ENCODE measurements around the gene PALD1. TPM values are rescaled to one million over a fixed set of nuclear protein-coding genes. Genes with fewer than 3 reads are reported as not detected.

PALD1 gene
- total RNA-seq, 2 donors from 2014 or later = 17.3 to 19.7 TPM

DNA sequence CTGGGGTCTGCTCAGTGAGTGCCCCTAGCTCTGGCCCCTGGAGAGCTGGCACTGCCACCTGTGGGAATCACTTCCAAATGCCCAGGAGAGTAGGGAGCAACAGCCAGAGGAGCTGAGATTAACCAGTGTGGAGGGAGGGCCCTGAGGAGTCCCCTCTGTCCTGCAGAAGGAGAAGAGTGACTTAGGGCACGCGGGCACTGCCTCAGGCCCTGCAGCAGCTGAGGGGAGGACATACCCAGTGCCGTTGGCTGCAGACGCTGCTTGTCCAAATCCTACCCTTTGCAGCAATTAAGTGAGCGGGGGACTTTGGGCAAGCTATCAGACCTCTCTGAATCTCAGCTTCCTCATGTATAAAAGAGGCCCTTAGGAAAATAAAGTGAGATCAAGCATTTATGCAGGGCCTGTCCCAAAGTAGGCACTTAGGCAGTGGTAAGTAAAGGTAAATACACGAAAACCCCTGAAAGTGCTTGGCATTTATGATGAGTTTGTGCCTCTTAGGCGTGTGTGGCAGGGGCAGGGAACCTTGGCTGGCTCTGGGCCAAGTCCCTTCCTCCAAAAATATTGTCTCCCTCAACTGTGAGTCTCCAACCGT lies 107.1 kb downstream of the PALD1 start:
- Mint-ChIP-seq H3K9me3 (no peaks in the 10 kb centered on the region), H3K4me1 (peaks cover 10% of the 10 kb centered on the region), H3K27ac (no peak overlapping the region), H3K36me3 (ENCODE audit: low read depth) (no peaks in the 10 kb centered on the region), H3K27me3 (ENCODE audit: insufficient read depth) (peaks cover 1% of the 10 kb centered on the region), H3K4me3 (no peak overlapping the region)
- no peak for TF ChIP-seq CTCF (conservative IDR thresholded peaks at IDR 0.05)
- Histone ChIP-seq H3K4me1 (ENCODE audit: control insufficient read depth, insufficient read depth, low read length) (no peaks in the 10 kb centered on the region), H3K9ac (ENCODE audit: extremely low read depth, low read length, poor library complexity, severe bottlenecking) (no peak overlapping the region), H3K27ac (ENCODE audit: low read depth, low read length) (no peak overlapping the region), H3K36me3 (ENCODE audit: control insufficient read depth, insufficient read depth, low read length) (no peaks in the 10 kb centered on the region), H3K27me3 (ENCODE audit: control insufficient read depth, insufficient read depth, low read length, poor library complexity, severe bottlenecking) (no peaks in the 10 kb centered on the region), H3K4me3 (ENCODE audit: low read length) (no peak overlapping the region), H3K9me3 (ENCODE audit: control insufficient read depth, low read length) (no peaks in the 10 kb centered on the region)
- DNase-seq = peak; percentile 45
- 89 to 100% methylated on average over 3 to 8 of the region's 8 CpGs for WGBS, 2 experiments (ENCODE audit: insufficient coverage in 1 of 2, insufficient read length in 1 of 2)

GRCh38 chr10:70586348-70586930 lies 107.9 kb downstream of the PALD1 start:
- TF ChIP-seq CTCF (conservative IDR thresholded peaks at IDR 0.05) = no peak
- Histone ChIP-seq H3K27me3 (ENCODE audit: control insufficient read depth, insufficient read depth, low read length, poor library complexity, severe bottlenecking) (no peaks in the 10 kb centered on the region), H3K9ac (ENCODE audit: extremely low read depth, low read length, poor library complexity, severe bottlenecking) (no peak overlapping the region), H3K9me3 (ENCODE audit: control insufficient read depth, low read length) (no peaks in the 10 kb centered on the region), H3K36me3 (ENCODE audit: control insufficient read depth, insufficient read depth, low read length) (no peaks in the 10 kb centered on the region), H3K4me3 (ENCODE audit: low read length) (no peak overlapping the region), H3K27ac (ENCODE audit: low read depth, low read length) (no peak overlapping the region), H3K4me1 (ENCODE audit: control insufficient read depth, insufficient read depth, low read length) (no peaks in the 10 kb centered on the region)
- peaks cover 1% of the 10 kb centered on the region for H3K27me3 Mint-ChIP-seq (ENCODE audit: insufficient read depth)
- H3K4me1 Mint-ChIP-seq = peaks cover 10% of the 10 kb centered on the region
- no peak overlapping the region for H3K4me3 Mint-ChIP-seq
- 89 to 95% methylated on average over 3 to 8 of the region's 8 CpGs for WGBS, 2 experiments (ENCODE audit: insufficient coverage in 1 of 2, insufficient read length in 1 of 2)
- peak; percentile 36 for DNase-seq
- H3K27ac Mint-ChIP-seq = no peak overlapping the region
- H3K36me3 Mint-ChIP-seq (ENCODE audit: low read depth) = no peaks in the 10 kb centered on the region
- no peaks in the 10 kb centered on the region for H3K9me3 Mint-ChIP-seq

GRCh38 chr10:70587045-70587658 lies 108.6 kb downstream of the PALD1 start:
- no peaks in the 10 kb centered on the region for H3K36me3 Mint-ChIP-seq (ENCODE audit: low read depth)
- no peak overlapping the region for H3K27ac Mint-ChIP-seq
- H3K4me1 ChIP-seq (ENCODE audit: control insufficient read depth, insufficient read depth, low read length) = no peaks in the 10 kb centered on the region
- H3K36me3 ChIP-seq (ENCODE audit: control insufficient read depth, insufficient read depth, low read length) = no peaks in the 10 kb centered on the region
- TF ChIP-seq CTCF (conservative IDR thresholded peaks at IDR 0.05) = no peak
- H3K4me1 Mint-ChIP-seq = peaks cover 10% of the 10 kb centered on the region
- H3K27me3 Mint-ChIP-seq (ENCODE audit: insufficient read depth) = peaks cover 1% of the 10 kb centered on the region
- H3K4me3 Mint-ChIP-seq = no peak overlapping the region
- H3K9me3 Mint-ChIP-seq = no peaks in the 10 kb centered on the region
- DNase-seq = no peak
- WGBS, 2 experiments (ENCODE audit: insufficient coverage in 1 of 2, insufficient read length in 1 of 2) = 88 to 90% methylated on average over 4 to 8 of the region's 8 CpGs
- H3K27me3 ChIP-seq (ENCODE audit: control insufficient read depth, insufficient read depth, low read length, poor library complexity, severe bottlenecking) = no peaks in the 10 kb centered on the region
- H3K4me3 ChIP-seq (ENCODE audit: low read length) = no peak overlapping the region
- no peak overlapping the region for H3K27ac ChIP-seq (ENCODE audit: low read depth, low read length)
- no peak overlapping the region for H3K9ac ChIP-seq (ENCODE audit: extremely low read depth, low read length, poor library complexity, severe bottlenecking)
- no peaks in the 10 kb centered on the region for H3K9me3 ChIP-seq (ENCODE audit: control insufficient read depth, low read length)
